T-helper 2 cell treated with Interferon-gamma antibody and Interleukin-4, amounts not matched to agents 5 μg/mL and 100 μg/mL, for 36 hours (primary cell): ENCODE results near the gene NBPF26.
A peak's percentile ranks its signal among the peaks of the same experiment; 100 is the strongest.
"Not testable (repeated sequence)": the region's sequence is repeated elsewhere in the genome, so short reads cannot be mapped to it uniquely, and the experiment has no call there.

Experiments
- DNase-seq: peaks from one replicate; pipeline ENCODE4 v3.0.0; 2021; ENCODE audit warnings: low spot score
- H3K27ac Mint-ChIP-seq: one replicate; pipeline ENCODE4 v1.8.0; 2021; ENCODE audit warnings: mild to moderate bottlenecking, mixed read lengths
- H3K27me3 Mint-ChIP-seq: one replicate; pipeline ENCODE4 v1.8.0; 2021; ENCODE audit warnings: low read depth, mixed read lengths
- H3K36me3 Mint-ChIP-seq: one replicate; pipeline ENCODE4 v1.8.0; 2021; ENCODE audit warnings: low read depth, mixed read lengths
- H3K4me1 Mint-ChIP-seq: one replicate; pipeline ENCODE4 v1.8.0; 2021; ENCODE audit warnings: low read depth, mixed read lengths
- H3K4me3 Mint-ChIP-seq: one replicate; pipeline ENCODE4 v1.8.0; 2022; ENCODE audit warnings: mild to moderate bottlenecking, moderate library complexity, mixed read lengths
- H3K9me3 Mint-ChIP-seq: one replicate; pipeline ENCODE4 v1.8.0; 2021; ENCODE audit warnings: mixed read lengths

The NBPF26 gene

DNA sequence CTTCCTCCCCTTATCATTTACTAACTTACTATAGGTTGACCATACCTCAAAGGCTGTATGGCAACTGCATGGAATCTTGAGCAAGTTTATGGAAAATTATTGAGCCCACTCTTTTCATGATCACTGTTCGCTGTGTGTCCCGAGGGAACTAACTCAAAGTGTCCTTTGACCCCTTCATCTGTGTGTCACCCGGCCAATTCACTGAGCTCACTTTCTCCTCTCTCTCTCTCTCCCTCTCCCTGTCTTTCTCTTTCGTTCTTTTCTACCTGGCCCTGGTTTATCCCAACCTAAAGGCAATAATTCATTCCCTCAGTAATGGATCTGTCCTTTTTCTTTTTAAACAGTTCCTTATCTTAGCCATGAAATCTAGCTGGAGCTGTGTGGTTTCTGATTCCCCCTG lies 102.9 kb downstream of the NBPF26 start:
- DNase-seq, H3K36me3 Mint-ChIP-seq, H3K4me1 Mint-ChIP-seq, H3K4me3 Mint-ChIP-seq, H3K27ac Mint-ChIP-seq, H3K9me3 Mint-ChIP-seq, H3K27me3 Mint-ChIP-seq: not testable (repeated sequence)

DNA sequence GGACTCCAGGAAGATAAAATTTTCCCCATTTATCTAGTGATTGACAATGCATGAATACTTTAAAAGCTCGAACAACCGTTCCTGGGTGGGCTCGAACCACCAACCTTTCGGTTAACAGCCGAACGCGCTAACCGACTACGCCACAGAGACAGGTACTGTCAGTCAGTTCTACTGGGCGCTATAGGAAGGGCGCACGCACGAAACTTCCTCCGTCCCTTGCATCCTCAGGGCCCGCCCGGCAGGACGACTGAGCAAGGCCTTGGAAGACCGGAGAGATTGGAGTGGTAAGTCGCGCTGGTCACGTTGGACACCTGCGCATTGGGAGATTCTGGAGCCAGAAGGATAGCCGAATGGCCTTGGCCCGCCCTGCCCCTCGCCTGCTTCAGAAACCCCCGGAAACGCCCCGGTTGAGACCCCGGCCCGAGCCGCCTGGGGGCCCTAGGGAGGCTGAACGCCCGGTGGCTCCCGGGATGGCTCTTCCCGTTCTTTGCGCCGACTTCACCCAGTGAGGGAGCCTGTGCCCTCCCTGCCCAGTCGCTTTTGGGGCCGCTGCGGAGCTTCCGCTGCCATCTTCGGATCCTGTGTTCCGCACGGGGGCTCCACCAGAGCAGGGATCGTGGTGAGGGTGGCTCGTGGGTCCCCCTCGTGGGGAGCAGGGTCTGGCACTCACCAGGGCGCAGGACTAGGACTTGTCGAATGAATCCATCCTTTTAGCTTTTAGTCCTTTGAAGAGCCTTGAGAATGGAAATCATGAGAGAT lies 120.6 kb downstream of the NBPF26 start:
- peak; percentile 22 for DNase-seq
- H3K36me3 Mint-ChIP-seq, result not testable (repeated sequence)

DNA sequence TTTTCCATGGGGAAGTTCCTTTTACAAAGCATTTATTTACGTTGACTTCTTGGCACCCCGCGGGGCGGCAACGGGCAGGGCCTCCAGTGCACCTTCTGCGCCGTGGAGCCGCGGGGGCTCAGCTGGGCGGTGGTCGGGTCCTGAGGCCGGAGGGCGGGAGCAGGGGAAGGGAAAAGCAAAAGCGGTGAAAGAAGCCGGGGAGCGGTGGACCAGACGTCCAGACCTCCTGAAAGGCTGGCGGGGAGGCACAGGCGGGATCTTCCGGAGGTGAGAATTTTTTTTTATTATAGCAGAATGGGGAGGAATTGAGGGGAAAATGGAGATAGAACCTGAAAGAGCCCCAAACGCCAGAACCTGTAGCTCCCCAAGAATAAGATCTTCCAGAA lies 121.2 kb downstream of the NBPF26 start:
- not testable (repeated sequence) for H3K36me3 Mint-ChIP-seq, H3K4me3 Mint-ChIP-seq, H3K27ac Mint-ChIP-seq

More for the DNA sequence above, 120.6 kb downstream of the NBPF26 start:
- H3K4me1 Mint-ChIP-seq, H3K9me3 Mint-ChIP-seq, H3K27me3 Mint-ChIP-seq: not testable (repeated sequence)
- peak overlapping the region; percentile 68 for H3K4me3 Mint-ChIP-seq
- H3K27ac Mint-ChIP-seq, result peak overlapping the region; percentile 36

DNA sequence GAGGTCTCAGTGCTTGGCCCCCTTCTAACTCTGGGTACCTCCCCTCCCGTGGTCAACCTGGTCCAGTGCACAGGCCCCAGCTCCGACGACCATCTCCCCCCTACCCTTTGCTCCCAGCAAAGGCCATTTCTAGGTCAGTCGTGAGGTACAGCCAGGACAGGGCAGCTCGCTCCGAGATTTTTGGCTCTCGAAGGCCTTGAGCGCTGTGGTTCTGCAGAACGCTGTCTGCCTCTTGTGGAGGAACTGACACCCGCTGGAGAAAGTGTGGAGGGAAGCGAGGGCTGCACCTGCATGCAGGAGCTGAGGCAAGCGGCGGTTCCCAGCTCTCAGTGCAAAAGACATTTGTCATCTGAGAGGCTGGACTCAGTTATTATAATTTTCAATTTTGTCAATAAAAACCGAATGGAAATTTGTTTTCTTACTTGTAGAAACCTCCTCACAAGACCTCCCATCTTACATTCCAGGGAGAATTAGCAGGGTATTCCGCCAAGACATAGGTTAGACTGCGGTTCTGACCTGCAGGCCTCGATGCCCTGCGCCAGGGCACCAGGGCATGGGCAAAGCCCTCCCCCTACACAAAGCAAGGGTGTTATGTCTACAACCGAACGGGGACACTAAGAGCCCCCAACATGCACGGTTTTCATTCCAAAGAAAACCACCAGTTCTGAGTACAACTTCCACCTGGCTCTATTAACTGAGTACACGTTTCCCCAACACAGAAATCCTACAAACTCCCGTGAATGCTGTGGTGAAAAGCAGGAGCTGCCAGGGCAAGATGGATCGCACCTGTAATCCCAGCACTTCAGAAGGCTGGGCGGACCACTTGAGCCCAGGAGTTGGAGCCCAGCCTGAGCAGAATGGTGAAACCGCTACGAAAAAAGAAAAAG lies 125.9 kb downstream of the NBPF26 start:
- not testable (repeated sequence) for H3K9me3 Mint-ChIP-seq, H3K36me3 Mint-ChIP-seq, H3K4me1 Mint-ChIP-seq, H3K27me3 Mint-ChIP-seq, DNase-seq, H3K27ac Mint-ChIP-seq
- peak overlapping the region; percentile 63 for H3K4me3 Mint-ChIP-seq

More for the DNA sequence above, 121.2 kb downstream of the NBPF26 start:
- H3K4me1 Mint-ChIP-seq, DNase-seq, H3K27me3 Mint-ChIP-seq, H3K9me3 Mint-ChIP-seq: not testable (repeated sequence)

GRCh38 chr1:120850287-120850536 lies 126.5 kb downstream of the NBPF26 start:
- H3K27me3 Mint-ChIP-seq, H3K36me3 Mint-ChIP-seq, H3K9me3 Mint-ChIP-seq, H3K4me1 Mint-ChIP-seq, DNase-seq: not testable (repeated sequence)
- Mint-ChIP-seq H3K4me3 (peak overlapping the region; percentile 77), H3K27ac (peak overlapping the region; percentile 81)

- not testable (repeated sequence) for H3K4me1 Mint-ChIP-seq, H3K27me3 Mint-ChIP-seq, H3K36me3 Mint-ChIP-seq, H3K9me3 Mint-ChIP-seq
- Mint-ChIP-seq H3K27ac (peak overlapping the region; percentile 97), H3K4me3 (peak overlapping the region; percentile 77)
- DNase-seq, result peak; percentile 80
These were observed 127.0 kb downstream of the NBPF26 start for GRCh38 chr1:120850537-120851421.

GRCh38 chr1:120858144-120858543 lies 134.4 kb downstream of the NBPF26 start:
- not testable (repeated sequence) for H3K9me3 Mint-ChIP-seq, H3K36me3 Mint-ChIP-seq, H3K4me1 Mint-ChIP-seq, DNase-seq, H3K4me3 Mint-ChIP-seq, H3K27ac Mint-ChIP-seq, H3K27me3 Mint-ChIP-seq

- H3K27me3 Mint-ChIP-seq, H3K9me3 Mint-ChIP-seq, H3K36me3 Mint-ChIP-seq, H3K27ac Mint-ChIP-seq, H3K4me3 Mint-ChIP-seq, H3K4me1 Mint-ChIP-seq: not testable (repeated sequence)
- peak; percentile 29 for DNase-seq
These were observed 136.0 kb downstream of the NBPF26 start for GRCh38 chr1:120859615-120860234.

DNA sequence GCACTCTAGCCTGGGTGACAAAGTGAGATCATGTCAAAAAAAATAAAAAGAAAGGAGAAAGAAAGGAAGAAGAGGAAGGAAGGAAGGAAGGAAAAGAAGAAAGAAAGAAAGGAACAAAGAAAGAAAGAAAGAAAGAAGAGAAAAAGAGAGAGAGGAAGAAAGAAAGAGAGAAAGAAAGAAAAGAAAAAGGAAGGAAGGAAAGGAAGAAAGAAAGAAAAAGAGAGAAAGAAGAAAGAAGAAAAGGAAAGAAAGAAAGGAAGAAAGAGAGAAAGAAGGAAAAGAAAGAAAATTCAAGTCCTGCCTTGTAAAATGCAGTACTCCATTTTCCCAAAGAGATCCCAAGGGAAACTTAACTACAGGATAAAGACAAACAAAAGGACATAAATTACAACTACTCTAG lies 154.5 kb downstream of the NBPF26 start:
- H3K27ac Mint-ChIP-seq, H3K9me3 Mint-ChIP-seq, H3K36me3 Mint-ChIP-seq, H3K27me3 Mint-ChIP-seq, H3K4me1 Mint-ChIP-seq, H3K4me3 Mint-ChIP-seq, DNase-seq: not testable (repeated sequence)

- H3K36me3 Mint-ChIP-seq, H3K4me1 Mint-ChIP-seq, H3K27me3 Mint-ChIP-seq, H3K4me3 Mint-ChIP-seq, DNase-seq, H3K9me3 Mint-ChIP-seq, H3K27ac Mint-ChIP-seq: not testable (repeated sequence)
These were observed 156.3 kb downstream of the NBPF26 start for GRCh38 chr1:120880056-120880455.

GRCh38 chr1:120881934-120882333 lies 158.2 kb downstream of the NBPF26 start:
- not testable (repeated sequence) for H3K9me3 Mint-ChIP-seq, H3K27ac Mint-ChIP-seq, H3K27me3 Mint-ChIP-seq, H3K4me3 Mint-ChIP-seq, DNase-seq, H3K36me3 Mint-ChIP-seq, H3K4me1 Mint-ChIP-seq
